ENCODE measurements around the gene GAREM1. TPM values are rescaled to one million over a fixed set of nuclear protein-coding genes. Genes with fewer than 3 reads are reported as not detected.
A peak's percentile ranks its signal among the peaks of the same experiment; 100 is the strongest.

GAREM1 gene
- polyA plus RNA-seq, 1 donor, result 8.1 TPM

- no peak for DNase-seq
These were observed 47.5 kb downstream of the GAREM1 start for GRCh38 chr18:32422978-32423740.

GRCh38 chr18:32422201-32422600, 48.5 kb downstream of the GAREM1 start:
- DNase-seq, result peak; percentile 53

GRCh38 chr18:32420084-32420750, 50.5 kb downstream of the GAREM1 start:
- no peak for DNase-seq

GRCh38 chr18:32418148-32418547, 52.5 kb downstream of the GAREM1 start:
- no peak for DNase-seq

GRCh38 chr18:32405588-32405987, 65.1 kb downstream of the GAREM1 start:
- DNase-seq, result no peak

GRCh38 chr18:32401621-32402020, 69.1 kb downstream of the GAREM1 start:
- DNase-seq, result no peak

GRCh38 chr18:32393407-32393806, 77.3 kb downstream of the GAREM1 start:
- DNase-seq, result no peak

GRCh38 chr18:32391126-32391525, 79.6 kb downstream of the GAREM1 start:
- no peak for DNase-seq

GRCh38 chr18:32389858-32390257, 80.8 kb downstream of the GAREM1 start:
- DNase-seq, result no peak

GRCh38 chr18:32389191-32389590, 81.5 kb downstream of the GAREM1 start:
- DNase-seq, result no peak

- no peak for DNase-seq
These were observed 84.2 kb downstream of the GAREM1 start for GRCh38 chr18:32386471-32386870.

GRCh38 chr18:32383050-32383819, 87.4 kb downstream of the GAREM1 start:
- DNase-seq, result peak; percentile 17

GRCh38 chr18:32381761-32382160, 88.9 kb downstream of the GAREM1 start:
- no peak for DNase-seq

- DNase-seq, result no peak
These were observed 90.1 kb downstream of the GAREM1 start for GRCh38 chr18:32380559-32380958.

- DNase-seq, result no peak
These were observed 90.8 kb downstream of the GAREM1 start for GRCh38 chr18:32379891-32380290.

- DNase-seq, result peak; percentile 4
These were observed 92.0 kb downstream of the GAREM1 start for GRCh38 chr18:32378705-32379104.

GRCh38 chr18:32373995-32374394, 96.7 kb downstream of the GAREM1 start:
- DNase-seq, result no peak

GRCh38 chr18:32373505-32373904, 97.2 kb downstream of the GAREM1 start:
- DNase-seq, result no peak

- DNase-seq, result no peak
These were observed 98.2 kb downstream of the GAREM1 start for GRCh38 chr18:32372381-32373061.

- no peak for DNase-seq
These were observed 98.7 kb downstream of the GAREM1 start for GRCh38 chr18:32372047-32372380.

- DNase-seq, result no peak
These were observed 99.3 kb downstream of the GAREM1 start for GRCh38 chr18:32371384-32371783.

- no peak for DNase-seq
These were observed 101.7 kb downstream of the GAREM1 start for GRCh38 chr18:32368991-32369390.

- no peak for DNase-seq
These were observed 102.5 kb downstream of the GAREM1 start for GRCh38 chr18:32368170-32368569.

All from hindlimb muscle (tissue), 1 donor.